Measurements from ENCODE around the gene L1CAM.

DNA sequence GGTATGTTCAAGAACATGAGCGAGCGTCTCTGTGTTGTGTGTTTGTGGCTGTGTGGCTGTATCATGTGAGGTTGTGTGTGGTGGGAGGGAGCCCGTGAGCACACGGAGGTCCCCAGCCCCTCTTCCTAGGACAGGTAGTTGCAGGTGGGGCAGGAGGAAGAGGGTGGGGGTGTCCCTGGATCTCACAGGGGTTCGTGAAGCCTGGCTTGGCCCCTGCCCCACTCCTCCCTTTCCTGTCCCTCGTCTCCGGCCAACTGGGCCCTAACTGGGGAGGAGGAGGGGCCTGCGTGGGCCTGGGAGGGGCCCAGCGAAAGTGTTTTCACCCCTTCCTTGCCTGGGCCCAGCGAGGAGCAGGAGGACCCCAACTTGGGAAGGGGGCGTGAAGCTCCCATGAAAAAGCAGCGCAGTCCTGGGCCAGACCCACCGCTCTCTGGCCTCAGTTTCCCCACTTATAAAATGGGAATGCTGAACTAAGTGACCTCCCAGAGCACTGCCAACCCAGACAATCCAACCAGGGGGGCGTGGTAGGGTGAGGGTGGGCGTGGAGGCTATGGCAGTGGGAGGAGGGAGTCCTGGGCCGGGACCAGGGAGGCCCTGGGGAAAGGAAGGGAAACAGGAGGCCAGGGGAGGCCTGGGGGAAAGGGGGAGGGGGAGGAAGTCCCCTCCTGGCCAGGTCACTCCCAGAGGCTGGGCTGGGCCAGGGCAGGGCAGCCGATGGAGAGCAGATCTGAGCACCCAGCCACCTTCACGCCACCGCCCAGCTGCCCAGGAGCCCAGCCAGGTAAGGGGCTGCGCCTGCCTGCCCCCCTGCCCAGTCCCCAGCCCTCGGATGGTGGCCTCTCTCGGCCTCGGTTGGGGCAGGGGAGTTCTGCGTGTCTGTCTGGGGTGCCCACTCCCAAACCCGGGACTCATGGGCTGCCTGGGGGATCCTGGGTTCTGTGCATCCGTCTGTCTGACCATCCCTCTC lies 18.3 kb upstream of the L1CAM start, which contains the start of gene AVPR2:
- TF ChIP-seq, protein P1, sequence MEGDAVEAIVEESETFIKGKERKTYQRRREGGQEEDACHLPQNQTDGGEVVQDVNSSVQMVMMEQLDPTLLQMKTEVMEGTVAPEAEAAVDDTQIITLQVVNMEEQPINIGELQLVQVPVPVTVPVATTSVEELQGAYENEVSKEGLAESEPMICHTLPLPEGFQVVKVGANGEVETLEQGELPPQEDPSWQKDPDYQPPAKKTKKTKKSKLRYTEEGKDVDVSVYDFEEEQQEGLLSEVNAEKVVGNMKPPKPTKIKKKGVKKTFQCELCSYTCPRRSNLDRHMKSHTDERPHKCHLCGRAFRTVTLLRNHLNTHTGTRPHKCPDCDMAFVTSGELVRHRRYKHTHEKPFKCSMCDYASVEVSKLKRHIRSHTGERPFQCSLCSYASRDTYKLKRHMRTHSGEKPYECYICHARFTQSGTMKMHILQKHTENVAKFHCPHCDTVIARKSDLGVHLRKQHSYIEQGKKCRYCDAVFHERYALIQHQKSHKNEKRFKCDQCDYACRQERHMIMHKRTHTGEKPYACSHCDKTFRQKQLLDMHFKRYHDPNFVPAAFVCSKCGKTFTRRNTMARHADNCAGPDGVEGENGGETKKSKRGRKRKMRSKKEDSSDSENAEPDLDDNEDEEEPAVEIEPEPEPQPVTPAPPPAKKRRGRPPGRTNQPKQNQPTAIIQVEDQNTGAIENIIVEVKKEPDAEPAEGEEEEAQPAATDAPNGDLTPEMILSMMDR (IDR thresholded peaks at IDR 0.05; ENCODE audit: insufficient read depth, low read length, poor library complexity, severe bottlenecking): no peak
- no peak for TF ChIP-seq EZH2phosphoT487 (conservative IDR thresholded peaks at IDR 0.05; ENCODE audit: low read length)
